ENCODE results near the gene ATP4A. TPM values are rescaled to one million over a fixed set of nuclear protein-coding genes. Genes with fewer than 3 reads are reported as not detected.
"Not testable (repeated sequence)": the region's sequence is repeated elsewhere in the genome, so short reads cannot be mapped to it uniquely, and the experiment has no call there.

ATP4A gene
- not detected for total RNA-seq

DNA sequence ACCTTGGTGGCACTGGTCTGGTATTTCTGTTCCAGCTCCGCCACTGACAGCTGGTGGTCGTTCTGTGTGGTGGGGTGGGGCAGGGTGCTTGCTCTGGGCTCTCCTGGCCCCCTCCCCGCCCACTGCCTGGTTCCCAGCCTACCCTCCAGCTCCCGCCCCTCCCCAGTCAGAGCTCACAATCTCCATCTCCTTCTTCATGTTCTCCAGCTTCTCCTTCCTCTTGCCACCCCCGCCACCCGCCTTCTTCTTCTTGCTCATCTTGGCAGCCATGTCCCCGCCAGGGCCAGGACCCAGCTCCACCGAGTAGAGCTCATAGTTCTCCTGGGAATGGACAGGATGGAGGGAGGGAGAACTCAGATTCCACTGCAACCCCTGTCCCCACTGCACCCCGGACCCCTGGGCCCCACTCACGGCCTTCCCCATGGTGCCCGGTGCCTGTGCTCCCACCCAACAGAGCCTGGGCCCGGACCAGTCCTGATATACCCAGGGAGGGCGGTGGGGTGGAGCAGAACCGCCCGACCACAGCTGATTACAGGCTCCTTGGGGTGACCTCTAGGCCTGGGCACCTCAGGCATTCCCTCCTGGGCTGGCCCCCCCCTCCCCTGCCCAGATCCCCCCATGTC is at the start of gene ATP4A:
Gene ATP4A, minus strand, starts transcription at position 452 of the 623 bp plus-strand sequence. Its CDS starts 29 bp downstream, at position 423.
- ATAC-seq (ENCODE audit: low read depth) (no peak), DNase-seq (no peak)
- no peak within 1 kb of the TSS for H3K27ac Mint-ChIP-seq
- H3K36me3 Mint-ChIP-seq, result no peaks in the 10 kb centered on the region
- no peaks in the 10 kb centered on the region for H3K9me3 Mint-ChIP-seq
- H3K27me3 Mint-ChIP-seq, result peaks cover 27% of the 10 kb centered on the region
- POLR2A ChIA-PET, result no interaction called here
- H3K4me1 Mint-ChIP-seq, result peaks cover 1% of the 10 kb centered on the region
- H3K4me3 Mint-ChIP-seq, result no peak within 1 kb of the TSS

- peaks cover 29% of the 10 kb centered on the region for H3K4me1 Mint-ChIP-seq
Measured at GRCh38 chr19:35612559-35613321, 49.3 kb upstream of the ATP4A start, which contains the start of gene HAUS5. Gene HAUS5, plus strand, starts transcription at chr19:35612735. Its CDS starts 60 bp downstream, at chr19:35612795.

DNA sequence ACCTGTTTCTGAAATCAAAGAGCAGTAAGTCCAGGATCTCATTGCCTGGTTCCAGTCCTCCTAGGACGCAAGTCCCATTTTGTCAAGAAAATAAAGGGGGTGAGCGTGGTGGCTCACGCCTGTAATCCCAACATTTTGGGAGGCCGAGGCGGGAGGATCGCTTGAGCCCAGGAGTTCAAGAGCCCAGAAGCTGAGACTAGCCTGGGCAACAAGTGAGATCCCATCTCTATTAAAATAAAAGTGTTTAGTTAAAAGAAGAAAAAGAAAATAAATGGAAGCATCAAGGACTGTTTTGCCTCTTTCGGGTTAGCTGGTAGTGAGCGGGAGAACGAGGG is 48.7 kb upstream of the ATP4A start:
- Mint-ChIP-seq H3K27ac (peak overlapping the region; percentile 91), H3K4me3 (peak overlapping the region; percentile 87), H3K4me1 (peaks cover 29% of the 10 kb centered on the region), H3K27me3 (no peaks in the 10 kb centered on the region), H3K9me3 (peaks cover 8% of the 10 kb centered on the region), H3K36me3 (peaks cover 10% of the 10 kb centered on the region)
- DNase-seq, result no peak
- POLR2A ChIA-PET, result interaction anchor here (0.6 to 2.2 kb wide), 10 partner anchors 10 to 129 kb away, joined by 3 to 21 read pairs (median 4); partner anchors contain the start of gene COX6B1
- ATAC-seq (ENCODE audit: low read depth), result no peak

More at GRCh38 chr19:35612559-35613321, 49.3 kb upstream of the ATP4A start, which contains the start of gene HAUS5:
- no peaks in the 10 kb centered on the region for H3K27me3 Mint-ChIP-seq
- H3K27ac Mint-ChIP-seq, result peak within 1 kb of the TSS; percentile 91
- peak; percentile 99 for DNase-seq
- peaks cover 6% of the 10 kb centered on the region for H3K9me3 Mint-ChIP-seq
- H3K4me3 Mint-ChIP-seq, result peak within 1 kb of the TSS; percentile 87
- peak; percentile 86 for ATAC-seq (ENCODE audit: low read depth)
- POLR2A ChIA-PET, result interaction anchor here (0.5 to 2.2 kb wide), 16 partner anchors 9 to 133 kb away, joined by 3 to 21 read pairs (median 4); partner anchors contain the start of genes COX6B1, PSENEN, RBM42 and U2AF1L4
- H3K36me3 Mint-ChIP-seq, result peaks cover 10% of the 10 kb centered on the region

GRCh38 chr19:35609851-35610353 is 46.4 kb upstream of the ATP4A start:
- peak overlapping the region; percentile 37 for H3K4me3 Mint-ChIP-seq
- H3K9me3 Mint-ChIP-seq, result peaks cover 10% of the 10 kb centered on the region
- peaks cover 26% of the 10 kb centered on the region for H3K4me1 Mint-ChIP-seq
- DNase-seq (peak; percentile 49), ATAC-seq (ENCODE audit: low read depth) (peak; percentile 63)
- H3K27ac Mint-ChIP-seq, result peak overlapping the region; percentile 74
- POLR2A ChIA-PET, result interaction anchor here (0.6 to 1.3 kb wide), 4 partner anchors 34 to 263 kb away, joined by 3 to 10 read pairs (median 3); partner anchors contain the start of genes COX6B1 and FFAR1
- peaks cover 4% of the 10 kb centered on the region for H3K36me3 Mint-ChIP-seq
- no peaks in the 10 kb centered on the region for H3K27me3 Mint-ChIP-seq

DNA sequence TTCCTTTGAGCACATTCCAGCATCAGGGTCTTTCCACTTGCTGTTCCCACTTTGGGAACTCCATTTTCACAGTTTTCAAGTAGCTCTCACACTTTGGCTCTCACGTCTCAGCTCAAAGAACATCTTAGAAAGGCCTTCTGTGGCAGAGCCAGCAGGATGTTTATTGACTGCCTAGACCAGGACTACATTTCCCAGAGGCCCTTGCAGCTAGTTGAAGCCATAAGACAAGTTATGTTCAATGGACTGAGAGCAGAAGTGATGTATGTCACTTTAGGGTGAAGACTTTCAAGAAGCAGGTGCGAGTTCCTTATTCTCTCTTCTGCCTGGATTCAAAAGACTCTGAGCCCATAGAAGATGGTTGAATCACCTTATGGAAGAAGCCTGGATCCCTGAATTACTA is 44.8 kb upstream of the ATP4A start:
- POLR2A ChIA-PET, result interaction anchor here (0.5 to 0.7 kb wide), 2 partner anchors 18 to 152 kb away, joined by 3 to 4 read pairs; no protein-coding TSS in a partner anchor
- peaks cover 10% of the 10 kb centered on the region for H3K9me3 Mint-ChIP-seq
- ATAC-seq (ENCODE audit: low read depth) (no peak), DNase-seq (no peak)
- no peak overlapping the region for H3K4me3 Mint-ChIP-seq
- H3K4me1 Mint-ChIP-seq, result peaks cover 21% of the 10 kb centered on the region
- peaks cover 2% of the 10 kb centered on the region for H3K27me3 Mint-ChIP-seq
- H3K36me3 Mint-ChIP-seq, result peaks cover 4% of the 10 kb centered on the region
- H3K27ac Mint-ChIP-seq, result peak overlapping the region; percentile 43

GRCh38 chr19:35607661-35608060 is 44.2 kb upstream of the ATP4A start:
- no peak overlapping the region for H3K4me3 Mint-ChIP-seq
- no peak overlapping the region for H3K27ac Mint-ChIP-seq
- H3K27me3 Mint-ChIP-seq, result peaks cover 2% of the 10 kb centered on the region
- DNase-seq, result no peak
- no peak for ATAC-seq (ENCODE audit: low read depth)
- POLR2A ChIA-PET, result interaction anchor here (0.5 to 0.7 kb wide), 2 partner anchors 17 to 152 kb away, joined by 3 to 4 read pairs; no protein-coding TSS in a partner anchor
- H3K4me1 Mint-ChIP-seq, result peaks cover 21% of the 10 kb centered on the region
- H3K9me3 Mint-ChIP-seq, result peaks cover 10% of the 10 kb centered on the region
- peaks cover 4% of the 10 kb centered on the region for H3K36me3 Mint-ChIP-seq

DNA sequence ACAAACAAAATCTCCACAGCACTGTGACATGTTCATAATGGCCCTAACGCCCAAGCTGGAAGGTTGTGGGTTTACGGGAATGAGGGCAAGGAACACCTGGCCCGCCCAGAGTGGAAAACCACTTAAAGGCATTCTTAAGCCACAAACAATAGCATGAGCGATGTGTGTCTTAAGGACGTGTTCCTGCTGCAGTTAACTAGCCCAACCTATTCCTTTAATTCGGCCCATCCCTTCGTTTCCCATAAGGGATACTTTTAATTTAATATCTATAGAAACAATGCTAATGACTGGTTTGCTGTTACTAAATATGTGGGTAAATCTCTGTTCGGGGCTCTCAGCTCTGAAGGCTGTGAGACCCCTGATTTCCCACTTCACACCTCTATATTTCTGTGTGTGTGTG is 43.7 kb upstream of the ATP4A start:
- POLR2A ChIA-PET, result not testable (repeated sequence)

DNA sequence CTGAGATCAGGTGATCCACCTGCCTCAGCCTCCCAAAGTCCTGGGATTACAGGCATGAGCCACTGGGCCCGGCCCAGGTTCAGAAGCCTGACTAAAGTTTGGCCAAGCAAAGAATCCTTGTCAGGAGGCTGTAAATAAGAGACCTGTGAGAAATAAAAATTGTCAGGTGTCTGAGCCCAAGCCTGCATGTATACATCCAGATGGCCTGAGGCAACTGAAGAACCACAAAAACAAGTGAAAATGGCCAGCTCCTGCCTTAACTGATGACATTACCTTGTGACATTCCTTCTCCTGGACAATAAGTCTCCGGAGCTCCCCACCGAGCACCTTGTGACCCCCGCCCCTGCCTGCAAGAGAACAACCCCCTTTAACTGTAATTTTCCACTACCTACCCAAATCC is 41.0 kb upstream of the ATP4A start:
- H3K4me3 Mint-ChIP-seq; POLR2A ChIA-PET; H3K4me1 Mint-ChIP-seq; DNase-seq; H3K36me3 Mint-ChIP-seq; ATAC-seq (ENCODE audit: low read depth); H3K27ac Mint-ChIP-seq: not testable (repeated sequence)
- Mint-ChIP-seq H3K27me3 (peaks cover 10% of the 10 kb centered on the region), H3K9me3 (peaks cover 10% of the 10 kb centered on the region)

More for the DNA sequence above, 43.7 kb upstream of the ATP4A start:
- H3K36me3 Mint-ChIP-seq; ATAC-seq (ENCODE audit: low read depth); H3K27me3 Mint-ChIP-seq; H3K4me3 Mint-ChIP-seq; H3K27ac Mint-ChIP-seq; DNase-seq: not testable (repeated sequence)
- peaks cover 10% of the 10 kb centered on the region for H3K9me3 Mint-ChIP-seq
- peaks cover 19% of the 10 kb centered on the region for H3K4me1 Mint-ChIP-seq

DNA sequence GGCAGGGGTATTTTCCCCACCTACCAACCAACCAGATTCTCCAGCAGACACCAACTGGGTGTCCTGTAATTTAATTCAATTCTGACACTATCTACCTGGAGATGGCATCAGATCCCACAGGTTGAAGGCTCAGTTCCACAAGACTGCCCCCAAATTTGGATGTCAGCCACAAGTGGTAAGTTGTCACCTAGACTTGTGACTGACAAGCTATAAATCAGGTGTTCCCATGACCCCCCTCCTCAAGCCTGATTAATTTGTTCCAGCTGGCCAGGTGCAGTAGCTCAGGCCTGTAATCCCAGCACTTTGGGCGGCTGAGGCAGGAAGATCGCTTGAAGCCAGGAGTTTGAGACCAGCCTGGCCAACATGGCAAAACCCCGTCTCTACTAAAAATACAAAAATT is 38.5 kb upstream of the ATP4A start:
- Mint-ChIP-seq H3K27me3 (peaks cover 16% of the 10 kb centered on the region), H3K36me3 (no peaks in the 10 kb centered on the region), H3K27ac (no peak overlapping the region), H3K9me3 (no peaks in the 10 kb centered on the region), H3K4me3 (no peak overlapping the region), H3K4me1 (no peaks in the 10 kb centered on the region)
- POLR2A ChIA-PET, result interaction anchor here (1.1 kb wide), 1 partner anchor 42 kb away, joined by 4 read pairs; no protein-coding TSS in a partner anchor
- no peak for DNase-seq
- no peak for ATAC-seq (ENCODE audit: low read depth)

DNA sequence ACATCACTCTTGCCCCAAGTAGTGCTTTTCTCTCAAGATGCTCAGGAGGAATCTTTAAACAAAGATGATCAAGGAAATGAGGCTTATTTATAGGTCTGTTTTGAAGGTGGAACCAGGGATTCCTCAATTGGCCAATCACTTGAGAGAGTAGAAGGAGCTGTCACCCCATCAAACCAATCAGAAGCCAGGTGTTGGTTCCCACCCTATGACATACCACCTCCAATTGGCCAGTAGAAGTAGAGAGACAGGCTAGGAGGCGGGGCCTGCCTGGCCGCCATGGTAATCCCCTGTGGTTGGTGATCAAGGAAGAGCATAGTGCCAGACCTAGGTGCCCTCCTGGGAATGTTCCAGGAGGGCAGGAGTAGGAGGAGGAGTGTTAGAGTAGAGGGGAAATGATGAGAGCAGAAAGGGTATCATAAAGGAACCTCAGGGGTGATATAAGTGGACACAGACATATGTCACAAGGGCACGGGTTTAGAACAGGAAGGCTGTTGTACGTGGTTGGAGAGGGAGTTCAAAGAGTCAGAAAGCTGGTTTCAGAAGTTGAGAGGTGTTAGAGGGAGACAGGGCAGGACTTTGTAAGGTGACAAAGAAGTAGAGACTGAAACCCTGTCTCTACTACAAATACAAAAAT is 33.0 kb upstream of the ATP4A start:
- ATAC-seq (ENCODE audit: low read depth) (peak; percentile 78), DNase-seq (no peak)
- H3K27me3 Mint-ChIP-seq, result peaks cover 17% of the 10 kb centered on the region
- POLR2A ChIA-PET, result interaction anchor here (0.7 to 1.4 kb wide), 4 partner anchors 17 to 63 kb away, joined by 3 to 5 read pairs (median 5); partner anchors contain the start of gene HAUS5
- H3K36me3 Mint-ChIP-seq, result no peaks in the 10 kb centered on the region
- H3K4me1 Mint-ChIP-seq, result peaks cover 9% of the 10 kb centered on the region
- H3K9me3 Mint-ChIP-seq, result no peaks in the 10 kb centered on the region
- H3K27ac Mint-ChIP-seq, result peak overlapping the region; percentile 21
- peak overlapping the region; percentile 50 for H3K4me3 Mint-ChIP-seq

DNA sequence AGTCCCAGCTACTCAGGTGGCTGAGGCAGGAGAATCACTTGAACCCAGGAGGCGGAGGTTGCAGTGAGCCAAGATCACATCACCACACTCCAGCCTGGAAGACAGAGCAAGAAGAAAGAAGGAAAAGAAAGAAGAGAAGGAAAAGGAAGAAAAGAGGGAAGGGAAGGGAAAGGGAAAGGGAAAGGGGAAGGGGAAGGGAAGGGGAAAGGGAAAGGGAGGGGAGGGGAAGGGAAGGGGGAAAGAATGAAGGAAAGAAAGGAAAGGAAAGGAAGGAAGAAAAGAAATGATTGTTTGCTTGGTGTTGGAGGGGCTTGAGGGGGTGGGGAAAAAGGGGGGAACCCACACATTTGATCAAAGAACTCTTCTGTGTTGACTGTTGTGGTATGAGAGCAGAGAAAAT is 32.5 kb upstream of the ATP4A start:
- DNase-seq (no peak), ATAC-seq (ENCODE audit: low read depth) (no peak)
- POLR2A ChIA-PET, result no interaction called here
- Mint-ChIP-seq H3K4me1 (peaks cover 9% of the 10 kb centered on the region), H3K27me3 (peaks cover 16% of the 10 kb centered on the region), H3K36me3 (no peaks in the 10 kb centered on the region), H3K4me3 (no peak overlapping the region), H3K9me3 (no peaks in the 10 kb centered on the region), H3K27ac (no peak overlapping the region)

GRCh38 chr19:35595026-35595425 is 31.6 kb upstream of the ATP4A start:
- not testable (repeated sequence) for DNase-seq; H3K9me3 Mint-ChIP-seq; H3K4me3 Mint-ChIP-seq; ATAC-seq (ENCODE audit: low read depth); H3K36me3 Mint-ChIP-seq; H3K4me1 Mint-ChIP-seq; H3K27ac Mint-ChIP-seq
- POLR2A ChIA-PET, result interaction anchor here (0.6 kb wide), 1 partner anchor 40 kb away, joined by 6 read pairs; no protein-coding TSS in a partner anchor
- peaks cover 13% of the 10 kb centered on the region for H3K27me3 Mint-ChIP-seq

DNA sequence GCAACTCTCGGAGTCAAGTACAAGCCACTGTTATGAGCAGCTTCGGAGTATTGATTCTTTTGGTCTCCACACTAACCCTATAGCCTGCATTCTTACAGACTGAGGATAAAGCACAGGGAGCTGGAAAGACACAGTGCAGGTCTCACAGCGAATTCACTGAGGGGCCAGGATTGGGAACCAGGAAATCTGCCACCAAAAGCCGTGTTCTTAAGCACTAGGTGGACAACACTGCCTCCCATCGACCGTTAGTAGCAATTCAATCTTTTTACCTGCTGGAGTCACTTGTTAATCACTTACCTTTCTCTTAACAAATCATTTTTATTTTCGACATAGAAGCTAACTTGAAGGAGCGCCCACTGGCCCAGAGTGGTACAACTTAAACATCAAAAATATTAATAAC is 28.8 kb upstream of the ATP4A start:
- Mint-ChIP-seq H3K4me1 (peaks cover 9% of the 10 kb centered on the region), H3K4me3 (no peak overlapping the region), H3K36me3 (no peaks in the 10 kb centered on the region), H3K27me3 (peaks cover 10% of the 10 kb centered on the region), H3K27ac (no peak overlapping the region), H3K9me3 (no peaks in the 10 kb centered on the region)
- POLR2A ChIA-PET, result no interaction called here
- ATAC-seq (ENCODE audit: low read depth), result no peak
- DNase-seq, result no peak

All from activated naive CD8-positive, alpha-beta T cell treated with anti-CD3 and anti-CD28 coated beads, Interleukin-2, amount 10 ng/mL, durations not matched to agents 7 days and 5 days (primary cell).